Skin epidermis (tissue), 12 donors: Measurements from ENCODE around the gene FLG.
"Not testable (repeated sequence)": the region's sequence is repeated elsewhere in the genome, so short reads cannot be mapped to it uniquely, and the experiment has no call there.

ENCODE experiments used
- H3K27ac ChIP-seq, 21 experiments: fragments of 200-600 bp; sonication (generic) in 11 of 21; one replicate each; pipeline ENCODE4 v1.5.0; 2020; ENCODE audit warnings: mild to moderate bottlenecking in 3 of 21, inconsistent platforms in 2 of 21, moderate library complexity in 2 of 21
- H3K4me3 ChIP-seq, 7 experiments: fragments of 200-600 bp; sonication (generic) in 2 of 7; one replicate each; pipeline ENCODE4 v1.5.0; 2020; ENCODE audit warnings: inconsistent platforms in 2 of 7, mild to moderate bottlenecking in 2 of 7, moderate library complexity in 1 of 7

FLG gene

DNA sequence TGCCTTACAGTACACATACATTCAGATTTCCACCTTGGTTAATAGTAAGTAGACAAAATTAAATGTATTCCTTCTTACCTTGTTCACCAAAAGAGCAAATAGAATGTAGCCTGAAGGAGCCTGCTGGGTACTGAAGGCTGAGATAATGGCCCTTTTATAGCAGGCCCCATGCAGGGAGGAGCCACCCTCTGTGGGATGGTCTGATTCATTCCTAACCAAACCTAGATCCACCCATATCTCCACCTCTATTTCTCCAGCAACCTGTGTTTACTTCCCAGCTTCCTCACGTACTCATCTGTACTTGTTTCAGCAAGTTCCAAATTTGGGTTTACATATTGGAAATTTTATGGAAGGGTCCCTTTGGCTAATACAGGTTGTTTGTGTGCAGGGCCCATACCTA lies at the start of gene FLG:
Gene FLG (minus strand): TSS at position 129 of the 400 bp plus-strand sequence. CDS start 9,783 bp downstream, outside the sequence.
- H3K27ac ChIP-seq: peak within 1 kb of the TSS in 1 of 21 experiments; percentile 11
- peak within 1 kb of the TSS in 1 of 7 experiments; percentile 5 for H3K4me3 ChIP-seq

DNA sequence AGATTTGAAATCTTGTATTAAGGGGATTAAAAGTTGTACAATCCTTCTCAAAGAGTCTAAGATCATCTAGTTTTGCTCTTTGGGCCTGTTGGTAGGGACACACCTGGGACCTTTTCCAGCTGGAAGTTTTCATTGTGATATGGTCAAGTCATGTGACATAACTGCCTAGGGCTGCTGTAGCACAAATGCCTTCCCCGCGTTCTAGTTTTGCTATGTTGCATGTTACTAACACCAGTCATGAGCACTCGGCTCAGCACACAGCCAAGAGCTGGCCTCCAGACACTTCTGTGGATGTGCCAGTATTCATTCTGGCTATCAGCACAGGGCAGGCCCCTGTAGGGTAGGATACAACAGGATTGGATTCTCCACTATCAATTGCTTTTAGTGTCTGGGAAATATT lies 49.4 kb upstream of the FLG start:
- H3K27ac ChIP-seq: no peak overlapping the region
- H3K4me3 ChIP-seq: no peak overlapping the region

DNA sequence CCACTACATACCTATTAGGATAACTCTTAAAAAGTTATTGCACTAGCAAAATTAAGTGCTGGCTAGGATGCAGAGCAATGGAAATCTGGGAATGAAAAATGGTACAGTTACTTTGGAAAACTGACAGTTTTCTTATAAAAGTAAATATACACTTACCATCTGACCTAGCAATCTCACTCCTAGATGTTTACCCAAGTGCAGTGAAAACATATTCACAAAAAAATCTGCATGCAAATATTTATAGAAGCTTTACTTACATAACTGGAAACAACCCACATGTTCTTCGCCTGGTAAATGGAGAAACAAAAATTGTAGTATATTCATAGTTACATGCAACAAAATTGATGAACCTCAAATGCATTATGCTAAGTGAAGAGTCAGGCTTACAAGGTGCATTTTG lies 47.6 kb upstream of the FLG start:
- Histone ChIP-seq H3K4me3 (no peak overlapping the region), H3K27ac (no peak overlapping the region)

DNA sequence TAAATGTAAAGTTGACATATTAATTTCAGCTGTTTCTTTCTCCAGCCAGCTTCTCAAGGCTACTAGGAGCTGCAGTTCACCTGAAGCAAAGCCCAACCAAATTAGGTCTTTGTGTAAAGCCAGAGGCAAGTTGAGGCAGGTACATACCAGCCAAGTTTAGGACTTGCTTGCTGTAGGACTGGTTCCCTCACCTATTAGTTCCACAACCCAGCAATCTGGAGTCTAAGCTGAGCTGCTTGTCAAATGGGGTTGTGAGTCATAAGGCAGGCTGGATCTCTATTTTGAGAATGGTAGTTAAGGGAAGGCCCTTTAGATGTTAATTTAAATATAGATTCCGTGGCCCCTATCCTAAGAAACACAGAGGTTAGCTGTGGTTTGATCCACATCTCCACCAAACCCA lies 42.4 kb upstream of the FLG start:
- Histone ChIP-seq H3K4me3 (no peak overlapping the region), H3K27ac (peak overlapping the region in 8 of 21 experiments; percentile 4 to 59 (median 34))

DNA sequence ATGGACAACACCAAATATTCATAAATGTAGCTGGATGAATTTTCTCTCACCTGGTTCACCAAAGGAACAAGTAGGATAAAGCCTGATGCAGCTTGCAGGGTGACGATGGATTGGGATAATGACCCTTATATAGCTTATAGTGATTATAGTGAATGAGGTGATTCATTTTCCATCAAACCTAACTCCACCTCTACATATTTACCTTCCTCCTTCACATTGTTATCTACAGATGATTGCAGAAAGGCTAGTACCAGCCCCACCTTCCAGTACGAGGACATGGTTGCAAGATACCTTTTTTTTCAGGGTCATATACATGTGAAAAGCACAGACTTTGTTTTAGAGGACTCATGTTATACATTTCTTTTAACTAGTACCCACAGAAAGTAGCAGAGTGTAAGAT lies 34.9 kb upstream of the FLG start, which contains the start of gene FLG2:
Gene FLG2 (minus strand): TSS at position 101 of the 400 bp plus-strand sequence. CDS start 1,122 bp downstream, outside the sequence.
- H3K27ac ChIP-seq: no peak within 1 kb of the TSS

DNA sequence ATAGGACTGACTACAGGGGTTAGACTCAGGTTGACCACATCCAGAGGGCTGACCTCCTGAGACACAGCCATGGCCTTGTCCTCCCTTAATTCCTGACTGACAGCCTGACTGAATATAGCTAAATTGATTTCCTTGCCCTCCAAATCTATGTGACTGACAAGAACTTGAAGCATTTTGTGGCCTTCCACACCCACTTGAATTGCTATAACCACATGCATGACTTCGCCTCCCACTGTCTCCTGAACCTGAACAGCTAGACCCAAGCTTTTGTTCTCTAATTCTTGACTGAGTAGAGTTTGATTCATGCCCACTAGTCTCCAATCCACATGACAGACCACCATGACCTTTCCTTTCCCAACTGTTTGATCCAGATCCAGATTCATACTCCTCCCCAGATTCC lies 31.7 kb upstream of the FLG start:
- H3K27ac ChIP-seq: no peak overlapping the region
- H3K4me3 ChIP-seq: no peak overlapping the region

More for the DNA sequence above, 34.9 kb upstream of the FLG start, which contains the start of gene FLG2:
- H3K4me3 ChIP-seq: no peak within 1 kb of the TSS

DNA sequence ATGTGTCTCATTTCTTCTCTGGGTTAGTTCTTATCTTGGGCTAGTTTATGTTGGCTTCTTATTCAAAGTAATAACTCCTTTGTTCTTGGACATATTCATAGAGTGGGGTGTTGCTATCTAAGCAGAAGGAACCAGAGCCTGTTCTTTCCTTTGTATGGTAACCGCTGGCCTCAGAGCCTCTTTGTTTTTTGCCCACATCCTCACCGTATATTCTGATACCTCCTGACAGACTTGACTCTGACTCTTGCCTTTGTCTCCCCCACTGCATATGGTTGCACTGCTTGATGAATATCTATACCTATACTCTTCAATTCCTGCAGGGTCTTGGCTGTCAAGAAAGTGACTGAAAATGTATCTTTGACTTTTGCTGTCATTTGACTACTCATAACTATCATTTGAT lies 24.6 kb upstream of the FLG start:
- Histone ChIP-seq H3K4me3 (no peak overlapping the region), H3K27ac (no peak overlapping the region)

DNA sequence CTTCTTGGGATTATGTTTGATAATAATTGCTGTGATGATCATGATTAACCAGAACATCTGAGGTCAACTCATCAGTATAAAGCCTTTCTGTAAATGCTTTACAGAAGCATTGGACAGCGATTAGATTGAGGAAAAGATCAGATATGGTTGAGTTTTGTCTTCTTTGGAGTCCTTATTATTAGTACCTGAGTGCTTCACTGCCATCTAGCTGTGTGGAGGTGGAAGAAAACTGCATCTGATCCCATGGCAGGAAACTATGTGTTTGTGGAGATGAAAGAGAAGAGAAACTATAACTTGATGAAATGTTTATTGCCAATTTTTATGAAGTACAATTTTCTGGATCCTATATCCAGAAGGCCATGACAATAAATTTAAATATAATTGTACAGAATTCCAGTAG lies 23.4 kb upstream of the FLG start:
- Histone ChIP-seq H3K4me3 (no peak overlapping the region), H3K27ac (no peak overlapping the region)

DNA sequence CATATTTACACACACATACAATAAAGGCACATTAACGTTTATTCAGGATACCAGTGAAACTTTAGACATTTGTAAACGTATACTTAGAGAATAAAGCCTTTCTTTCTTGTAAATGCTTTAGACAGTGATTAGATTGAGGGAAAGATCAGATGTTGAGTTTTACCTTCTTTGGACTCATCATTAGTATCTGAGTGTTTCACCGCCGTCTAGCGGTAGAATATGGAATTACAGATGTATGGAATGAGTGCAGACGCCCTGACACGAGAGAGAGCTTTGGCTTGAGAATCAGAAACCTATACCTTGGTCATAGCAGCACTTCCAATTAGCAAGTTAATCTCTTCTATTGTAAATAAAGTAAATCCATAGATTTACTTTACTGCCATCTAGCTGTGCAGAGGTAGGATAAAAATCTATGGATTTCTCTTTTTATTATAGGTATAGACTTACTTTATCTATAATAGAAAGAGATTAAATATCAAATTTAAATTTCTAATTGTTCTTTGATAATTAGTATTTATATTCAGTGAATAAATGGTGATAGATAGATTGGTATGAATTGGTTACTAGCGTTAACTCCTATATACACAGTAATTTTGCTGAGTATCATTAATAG lies 22.2 kb upstream of the FLG start:
- H3K27ac ChIP-seq: no peak overlapping the region
- H3K4me3 ChIP-seq: no peak overlapping the region

DNA sequence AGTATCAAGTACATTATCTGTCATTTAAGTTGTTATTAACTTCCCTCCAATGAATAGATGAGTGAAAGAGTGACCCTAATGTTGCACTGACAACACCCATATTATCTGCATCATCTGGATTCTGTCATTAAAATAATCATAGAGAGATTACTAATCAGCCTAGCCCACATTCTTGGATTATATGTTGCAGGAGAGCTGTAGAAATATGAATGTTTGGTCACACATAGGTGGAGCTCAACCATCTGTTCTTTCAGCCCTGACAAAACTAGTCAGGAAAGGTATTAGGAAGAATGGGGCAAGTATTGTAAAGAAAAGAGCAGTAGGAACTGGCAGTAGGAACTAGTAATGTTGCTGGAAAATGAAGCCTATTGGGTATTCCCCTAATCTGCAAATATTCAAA lies 19.4 kb upstream of the FLG start:
- no peak overlapping the region for H3K27ac ChIP-seq
- no peak overlapping the region for H3K4me3 ChIP-seq

DNA sequence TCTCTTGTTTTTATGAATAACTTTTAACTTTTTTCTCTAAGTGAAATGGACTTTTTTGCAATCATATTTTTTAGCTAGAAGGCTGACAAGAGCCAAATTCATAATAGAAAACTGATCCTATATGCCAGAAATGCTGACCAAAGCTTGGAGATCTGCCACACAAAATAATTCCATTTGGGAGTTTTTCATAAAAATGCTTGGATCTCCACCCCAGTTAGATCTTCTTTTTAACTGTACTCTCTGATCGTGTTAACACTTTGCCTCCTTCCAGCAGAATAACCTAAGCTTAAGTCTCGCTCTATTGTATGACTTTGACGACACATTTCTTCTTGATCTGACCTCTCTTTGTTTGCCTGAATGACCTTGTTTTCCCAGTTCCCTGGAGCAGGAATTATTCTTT lies 18.0 kb upstream of the FLG start:
- H3K27ac ChIP-seq: no peak overlapping the region
- H3K4me3 ChIP-seq: no peak overlapping the region

DNA sequence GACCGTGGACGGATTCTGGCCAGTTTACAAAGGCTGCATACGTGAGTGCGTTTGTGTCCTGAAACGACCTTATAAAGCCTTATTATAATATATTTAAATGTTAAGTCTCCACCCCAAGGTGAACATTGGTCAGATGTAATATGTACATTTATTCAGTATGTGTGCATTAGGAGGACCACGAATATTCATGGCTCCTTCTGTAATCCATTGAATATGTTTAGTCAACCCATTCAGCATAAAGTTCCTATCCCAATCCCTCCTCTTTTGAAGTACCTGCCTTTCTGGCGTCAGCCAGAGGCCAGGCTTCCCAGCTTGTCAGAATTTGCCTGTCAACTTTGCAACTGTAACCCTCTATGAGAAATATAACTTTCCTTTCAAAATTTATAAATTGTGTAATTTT lies 10.4 kb upstream of the FLG start:
- no peak overlapping the region for H3K27ac ChIP-seq
- H3K4me3 ChIP-seq: no peak overlapping the region

DNA sequence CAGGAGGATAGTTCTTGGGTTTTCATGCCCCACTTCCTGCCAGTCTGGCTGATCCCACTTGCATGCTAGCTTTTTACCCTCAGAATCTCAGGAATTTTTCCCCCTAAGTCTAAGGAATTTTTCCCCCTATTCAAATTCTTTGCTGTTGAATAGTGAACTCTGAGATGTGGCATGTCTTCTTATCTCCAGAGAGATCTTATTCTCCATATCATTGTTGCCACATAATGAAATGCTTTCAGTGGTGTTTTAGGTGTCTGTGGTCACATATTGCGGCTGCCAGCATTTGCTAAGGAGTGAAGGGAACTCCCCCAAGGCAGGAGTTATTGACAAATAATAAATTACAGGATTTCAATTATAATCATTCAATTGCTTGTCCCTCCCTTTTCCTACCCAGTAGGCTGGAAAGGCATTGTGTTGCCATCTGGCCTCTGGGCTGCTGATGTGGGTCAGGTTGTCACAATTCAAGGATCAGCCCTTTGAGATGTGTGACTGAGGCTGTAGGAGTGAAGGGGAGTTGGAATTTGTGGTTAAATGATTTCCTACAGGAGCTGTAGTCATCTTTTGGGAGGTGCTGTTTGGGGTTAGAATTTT lies 3.9 kb upstream of the FLG start:
- Histone ChIP-seq H3K4me3 (no peak overlapping the region), H3K27ac (no peak overlapping the region)

DNA sequence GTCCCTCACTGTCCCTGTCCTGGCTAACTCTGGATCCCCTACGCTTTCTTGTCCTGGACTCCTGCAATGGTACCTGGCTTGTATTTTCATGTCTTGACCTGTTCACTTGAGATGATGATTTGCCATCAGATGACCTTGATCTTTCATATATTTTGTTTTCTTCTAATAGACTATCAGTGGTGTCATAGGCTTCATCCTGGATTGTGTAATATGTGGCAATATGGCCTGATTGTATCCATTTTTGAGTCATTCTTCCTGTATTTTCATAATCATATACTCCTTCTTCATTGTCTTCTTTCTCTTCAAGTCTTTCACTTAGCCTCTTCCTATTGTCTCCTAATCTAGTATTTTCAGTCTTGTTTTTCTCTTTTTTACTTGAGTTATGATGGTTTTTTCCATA lies 11.1 kb downstream of the FLG start:
- Histone ChIP-seq H3K27ac (no peak overlapping the region), H3K4me3 (no peak overlapping the region)

DNA sequence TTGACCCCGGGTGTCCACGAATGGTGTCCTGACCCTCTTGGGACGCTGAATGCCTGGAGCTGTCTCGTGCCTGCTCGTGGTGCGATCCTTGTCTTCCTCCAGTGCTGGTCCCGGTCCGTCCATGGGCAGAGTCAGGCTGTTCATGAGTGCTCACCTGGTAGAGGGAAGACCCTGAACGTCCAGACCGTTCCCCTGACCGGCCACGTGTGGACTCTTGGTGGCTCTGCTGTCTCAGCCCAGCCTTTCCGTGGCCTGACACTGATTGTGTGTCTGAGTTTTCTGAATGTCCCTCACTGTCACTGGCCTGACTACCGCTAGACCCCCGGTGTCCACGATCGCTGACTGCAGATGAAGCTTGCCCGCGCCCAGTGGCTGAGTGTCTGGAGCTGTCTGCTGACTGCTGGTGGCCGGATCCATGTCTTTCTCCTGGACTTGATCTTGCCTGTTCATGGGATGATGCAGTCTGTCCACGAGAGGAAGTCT lies 11.7 kb downstream of the FLG start:
- H3K27ac ChIP-seq: no peak overlapping the region
- H3K4me3 ChIP-seq: no peak overlapping the region

DNA sequence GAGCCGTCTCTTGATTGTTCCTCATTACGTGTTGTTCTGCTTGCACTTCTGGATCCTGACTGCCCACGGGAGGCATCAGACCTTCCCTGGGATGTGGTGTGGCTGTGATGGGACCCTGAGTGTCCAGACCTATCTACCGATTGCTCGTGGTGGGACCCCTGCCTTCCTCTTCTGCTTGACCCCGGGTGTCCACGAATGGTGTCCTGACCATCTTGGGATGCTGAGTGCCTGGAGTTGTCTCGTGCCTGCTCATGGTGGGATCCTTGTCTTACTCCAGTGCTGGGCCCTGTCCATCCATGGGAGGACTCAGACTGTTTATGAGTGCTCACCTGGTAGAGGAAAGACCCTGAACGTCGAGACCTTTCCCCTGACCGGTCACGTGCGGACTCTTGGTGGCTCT lies 12.9 kb downstream of the FLG start:
- H3K4me3 ChIP-seq, H3K27ac ChIP-seq: not testable (repeated sequence)

DNA sequence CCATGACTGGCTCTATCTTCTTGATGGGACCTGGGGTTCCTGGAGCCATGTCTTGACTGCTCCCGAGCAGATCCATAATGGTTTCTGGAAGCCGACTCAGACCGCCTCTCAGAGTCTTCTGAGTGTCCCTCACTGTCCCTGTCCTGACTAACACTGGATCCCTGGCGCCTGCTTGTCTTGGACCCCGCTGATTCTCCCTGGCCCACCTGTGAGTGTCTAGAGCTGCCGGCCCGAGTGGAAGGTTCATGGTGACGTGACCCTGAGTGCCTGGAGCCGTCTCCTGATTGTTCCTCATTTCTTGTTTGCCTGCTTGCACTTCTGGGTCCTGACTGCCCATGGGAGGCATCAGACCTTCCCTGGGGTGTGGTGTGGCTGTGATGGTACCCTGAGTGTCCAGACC lies 15.1 kb downstream of the FLG start:
- H3K4me3 ChIP-seq: no peak overlapping the region
- no peak overlapping the region for H3K27ac ChIP-seq

DNA sequence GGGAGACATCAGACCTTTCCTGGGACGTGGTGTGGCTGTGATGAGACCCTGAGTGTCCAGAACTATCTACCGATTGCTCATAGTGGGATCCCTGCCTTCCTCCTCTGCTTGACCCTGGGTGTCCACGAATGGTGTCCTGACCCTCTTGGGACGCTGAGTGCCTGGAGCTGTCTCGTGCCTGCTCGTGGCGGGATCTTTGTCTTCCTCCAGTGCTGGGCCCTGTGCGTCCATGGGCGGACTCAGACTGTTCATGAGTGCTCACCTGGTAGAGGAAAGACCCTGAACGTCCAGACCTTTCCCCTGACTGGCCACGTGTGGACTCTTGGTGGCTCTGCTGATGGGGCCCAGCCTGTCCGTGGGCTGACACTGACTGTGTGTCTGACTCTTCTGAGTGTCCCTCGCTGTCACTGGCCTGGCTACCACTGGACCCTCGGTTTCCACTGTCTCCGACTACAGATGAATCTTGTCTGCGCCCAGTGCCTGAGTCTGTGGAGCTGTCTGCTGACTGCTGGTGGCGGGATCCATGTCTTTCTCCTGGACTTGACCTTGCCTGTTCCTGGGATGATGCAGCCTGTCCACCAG lies 15.6 kb downstream of the FLG start:
- not testable (repeated sequence) for H3K4me3 ChIP-seq, H3K27ac ChIP-seq

DNA sequence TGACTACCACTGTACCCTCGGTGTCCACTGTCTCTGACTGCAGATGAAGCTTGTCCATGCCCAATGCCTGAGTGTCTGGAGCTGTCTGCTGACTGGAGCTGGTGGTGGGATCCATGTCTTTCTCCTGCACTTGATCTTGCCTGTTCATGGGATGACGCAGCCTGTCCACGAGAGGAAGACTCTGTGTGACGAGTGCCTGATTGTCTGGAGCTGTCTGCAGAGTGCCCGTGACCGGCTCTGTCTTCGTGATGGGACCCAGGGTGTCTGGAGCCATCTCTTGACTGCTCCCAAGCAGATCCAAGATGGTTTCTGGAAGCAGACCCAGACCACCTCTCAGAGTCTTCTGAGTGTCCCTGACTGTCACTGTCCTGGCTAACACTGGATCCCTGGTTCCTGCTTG lies 16.3 kb downstream of the FLG start:
- not testable (repeated sequence) for H3K4me3 ChIP-seq, H3K27ac ChIP-seq

DNA sequence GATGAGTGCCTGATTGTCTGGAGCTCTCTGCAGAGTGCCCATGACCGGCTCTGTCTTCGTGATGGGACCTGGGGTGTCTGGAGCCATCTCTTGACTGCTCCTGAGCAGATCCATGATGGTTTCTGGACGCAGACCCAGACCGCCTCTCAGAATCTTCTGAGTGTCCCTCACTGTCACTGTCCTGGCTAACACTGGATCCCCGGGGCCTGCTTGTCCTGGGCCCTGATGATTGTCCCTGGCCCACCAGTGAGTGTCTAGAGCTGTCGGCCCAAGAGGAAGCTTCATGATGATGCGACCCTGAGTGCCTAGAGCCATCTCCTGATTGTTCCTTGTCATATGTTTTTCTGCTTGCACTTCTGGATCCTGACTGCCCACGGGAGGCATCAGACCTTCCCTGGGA lies 17.1 kb downstream of the FLG start:
- not testable (repeated sequence) for H3K4me3 ChIP-seq, H3K27ac ChIP-seq

DNA sequence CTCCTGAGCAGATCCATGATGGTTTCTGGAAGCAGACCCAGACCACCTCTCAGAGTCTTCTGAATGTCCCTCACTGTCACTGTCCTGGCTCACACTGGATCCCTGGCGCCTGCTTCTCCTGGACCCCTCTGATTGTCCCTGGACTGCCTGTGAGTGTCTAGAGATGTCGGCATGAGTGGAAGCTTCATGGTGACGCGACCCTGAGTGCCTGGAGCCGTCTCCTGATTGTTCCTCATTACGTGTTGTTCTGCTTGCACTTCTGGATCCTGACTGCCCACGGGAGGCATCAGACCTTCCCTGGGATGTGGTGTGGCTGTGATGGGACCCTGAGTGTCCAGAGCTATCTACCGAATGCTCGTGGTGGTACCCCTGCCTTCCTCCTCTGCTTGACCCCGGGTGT lies 18.9 kb downstream of the FLG start:
- H3K27ac ChIP-seq, H3K4me3 ChIP-seq: not testable (repeated sequence)
